HL-60 (cell line): ENCODE measurements around the gene SLC25A12.

Experiments
- CTCF ChIP-seq: IDR thresholded peaks from one replicate; pipeline ENCODE4 v1.5.1; 2011; ENCODE audit warnings: low read length, control low read depth, inconsistent platforms; ENCODE audit not compliant: insufficient read depth
- GABPA ChIP-seq: IDR thresholded peaks from 2 replicates; pipeline ENCODE4 v1.6.1; 2012; ENCODE audit warnings: low read depth
- POLR2AphosphoS5 ChIP-seq: IDR thresholded peaks from 2 replicates; pipeline ENCODE4 v1.6.1; 2012; ENCODE audit warnings: low read depth
- REST ChIP-seq: IDR thresholded peaks from 2 replicates; pipeline ENCODE4 v1.6.1; 2012; ENCODE audit warnings: low read depth; ENCODE audit not compliant: insufficient replicate concordance
- SPI1 ChIP-seq: IDR thresholded peaks from 2 replicates; pipeline ENCODE4 v1.6.1; 2012; ENCODE audit warnings: low read depth, mild to moderate bottlenecking, borderline replicate concordance

- TF ChIP-seq CTCF (no peak), POLR2AphosphoS5 (no peak), REST (no peak), GABPA (no peak), SPI1 (no peak)
These were observed 83.4 kb downstream of the SLC25A12 start for GRCh38 chr2:171810422-171811244.
